Measurements from ENCODE around the gene CEP41.
"Not testable (repeated sequence)": the region's sequence is repeated elsewhere in the genome, so short reads cannot be mapped to it uniquely, and the experiment has no call there.

CEP41 gene

GRCh38 chr7:130463553-130464434 lies 23.0 kb upstream of the CEP41 start:
- no peak for TF ChIP-seq CTCF (IDR thresholded peaks at IDR 0.05; ENCODE audit: low read depth, low read length, missing control alignments)
- DNase-seq (ENCODE audit: extremely low read depth, low read depth) = no peak
- H3K4me3 ChIP-seq (replicated peaks; ENCODE audit: low read depth, low read length) = no peak overlapping the region

- no peak for DNase-seq (ENCODE audit: extremely low read depth, low read depth)
- H3K4me3 ChIP-seq (replicated peaks; ENCODE audit: low read depth, low read length) = no peak overlapping the region
- TF ChIP-seq CTCF (IDR thresholded peaks at IDR 0.05; ENCODE audit: low read depth, low read length, missing control alignments) = no peak
Measured at GRCh38 chr7:130461272-130461671, 20.5 kb upstream of the CEP41 start.

- no peak overlapping the region for H3K4me3 ChIP-seq (replicated peaks; ENCODE audit: low read depth, low read length)
- no peak for DNase-seq (ENCODE audit: extremely low read depth, low read depth)
- TF ChIP-seq CTCF (IDR thresholded peaks at IDR 0.05; ENCODE audit: low read depth, low read length, missing control alignments) = no peak
Measured at GRCh38 chr7:130458257-130458656, 17.4 kb upstream of the CEP41 start.

GRCh38 chr7:130454959-130455358 lies 14.1 kb upstream of the CEP41 start:
- no peak for TF ChIP-seq CTCF (IDR thresholded peaks at IDR 0.05; ENCODE audit: low read depth, low read length, missing control alignments)
- no peak for DNase-seq (ENCODE audit: extremely low read depth, low read depth)
- no peak overlapping the region for H3K4me3 ChIP-seq (replicated peaks; ENCODE audit: low read depth, low read length)

- no peak for TF ChIP-seq CTCF (IDR thresholded peaks at IDR 0.05; ENCODE audit: low read depth, low read length, missing control alignments)
- H3K4me3 ChIP-seq (replicated peaks; ENCODE audit: low read depth, low read length) = no peak overlapping the region
- DNase-seq (ENCODE audit: extremely low read depth, low read depth) = no peak
Measured at GRCh38 chr7:130452951-130453350, 12.1 kb upstream of the CEP41 start.

- not testable (repeated sequence) for DNase-seq (ENCODE audit: extremely low read depth, low read depth); H3K4me3 ChIP-seq (replicated peaks; ENCODE audit: low read depth, low read length)
Measured at GRCh38 chr7:130451344-130451743, 10.5 kb upstream of the CEP41 start.

- DNase-seq (ENCODE audit: extremely low read depth, low read depth) = no peak
- TF ChIP-seq CTCF (IDR thresholded peaks at IDR 0.05; ENCODE audit: low read depth, low read length, missing control alignments) = no peak
- H3K4me3 ChIP-seq (replicated peaks; ENCODE audit: low read depth, low read length) = no peak overlapping the region
Measured at GRCh38 chr7:130446259-130446658, 5.4 kb upstream of the CEP41 start.
